ENCODE results near the gene FAM120A. TPM values are rescaled to one million over a fixed set of nuclear protein-coding genes. Genes with fewer than 3 reads are reported as not detected.

FAM120A gene
- total RNA-seq, 4 donors from 2014 or later = 44.4 to 94.7 (median 72.3) TPM

DNA sequence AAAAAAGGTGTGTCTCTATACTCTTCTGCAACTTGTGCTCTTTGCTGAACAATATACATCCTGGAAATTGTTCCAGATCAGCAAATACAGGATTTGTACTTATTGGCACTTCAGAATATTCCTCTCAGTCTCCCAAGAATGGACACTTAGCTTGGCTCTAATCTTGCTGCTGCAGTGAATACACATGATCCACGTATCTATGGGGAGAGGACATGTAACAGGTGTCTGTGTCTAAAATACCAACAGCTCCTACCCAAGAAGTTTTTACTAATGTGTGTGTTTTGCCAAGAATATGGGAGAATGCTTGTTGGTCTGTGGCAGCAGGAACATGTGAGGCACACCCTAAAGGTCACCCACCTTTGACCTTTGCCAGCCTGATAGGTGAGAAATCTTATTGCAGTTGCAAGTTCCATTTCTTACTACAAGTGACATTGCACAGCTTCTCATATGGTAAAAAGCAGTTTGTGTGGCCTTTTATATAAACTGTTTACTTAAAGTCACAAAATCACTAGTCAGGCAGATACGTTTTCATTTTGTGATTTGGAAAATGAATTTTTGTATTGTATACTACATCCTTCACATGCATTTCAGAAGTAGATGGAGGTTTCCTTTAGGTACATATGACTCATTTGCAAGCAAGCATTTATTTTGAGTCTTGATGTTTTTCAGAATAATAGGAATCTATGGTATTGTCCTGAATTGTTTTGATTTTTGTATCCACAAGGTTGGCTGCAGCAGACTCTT, 160.7 kb downstream of the FAM120A start:
- intact Hi-C loops (cut with DNase I; ENCODE audit: low total_unique reads) (no loop called here), in situ Hi-C loops (cut with MboI; ENCODE audit: low sequenced_read_pairs in 4 of 4) (no loop called here)
- H3K27ac ChIP-seq = no peak overlapping the region
- ATAC-seq = no peak
- no peaks in the 10 kb centered on the region for H3K36me3 ChIP-seq
- no peak for DNase-seq
- no peaks in the 10 kb centered on the region for H3K27me3 ChIP-seq
- TF ChIP-seq CTCF (IDR thresholded peaks at IDR 0.05 in 4 of 5, conservative IDR thresholded peaks at IDR 0.05 in 1 of 5) = no peak
- no peak for TF ChIP-seq POLR2A (IDR thresholded peaks at IDR 0.05)
- H3K4me3 ChIP-seq = no peak overlapping the region
- H3K9me3 ChIP-seq = no peaks in the 10 kb centered on the region
- peaks cover 41 to 44% of the 10 kb centered on the region in 2 donors for H3K4me1 ChIP-seq

DNA sequence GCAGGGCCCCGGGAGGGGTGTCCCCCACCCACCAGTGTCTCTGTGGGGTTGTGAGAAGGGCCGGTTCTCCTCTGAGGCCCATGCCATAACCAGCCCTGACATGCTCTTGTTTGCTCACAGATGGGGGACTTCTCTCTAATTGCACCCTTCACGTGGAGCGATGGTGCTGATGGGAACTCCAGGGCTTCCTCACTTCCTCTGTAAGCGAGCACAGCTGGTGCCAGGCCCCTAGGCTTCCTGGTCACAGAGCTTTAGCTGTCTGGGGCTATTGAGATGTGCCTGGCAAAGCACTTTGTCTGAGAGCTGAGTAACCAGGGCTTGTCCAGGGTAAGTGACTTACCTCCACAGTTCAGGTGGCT, 161.3 kb downstream of the FAM120A start:
- Histone ChIP-seq H3K36me3 (no peaks in the 10 kb centered on the region), H3K27me3 (no peaks in the 10 kb centered on the region), H3K9me3 (no peaks in the 10 kb centered on the region), H3K4me3 (no peak overlapping the region), H3K4me1 (peaks cover 45 to 47% of the 10 kb centered on the region in 2 donors), H3K27ac (no peak overlapping the region)
- in situ Hi-C loops (cut with MboI; ENCODE audit: low sequenced_read_pairs in 4 of 4) = no loop called here
- intact Hi-C loops (cut with DNase I; ENCODE audit: low total_unique reads) = no loop called here
- ATAC-seq (no peak), DNase-seq (no peak)
- TF ChIP-seq CTCF (IDR thresholded peaks at IDR 0.05 in 4 of 5, conservative IDR thresholded peaks at IDR 0.05 in 1 of 5) = no peak
- no peak for TF ChIP-seq POLR2A (IDR thresholded peaks at IDR 0.05)

DNA sequence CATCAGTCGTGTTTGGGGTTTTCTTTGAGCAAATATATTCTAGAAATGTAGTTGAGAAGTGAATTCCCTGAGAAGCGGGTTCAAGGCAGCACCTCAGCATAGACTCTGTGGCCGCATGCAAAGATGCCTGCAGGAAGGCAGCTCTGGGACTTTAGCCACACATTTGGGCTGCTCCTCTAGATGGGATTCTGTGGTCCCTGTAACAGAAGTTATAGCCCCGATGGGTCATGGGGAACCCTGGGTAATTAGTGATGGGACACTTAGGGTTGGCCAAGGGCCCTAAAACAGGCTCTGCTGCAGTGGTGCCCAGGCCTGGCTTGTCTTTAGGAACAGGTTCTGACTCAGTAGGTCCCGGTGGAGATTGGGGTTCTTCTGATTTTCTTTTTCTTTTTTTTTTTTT, 161.7 kb downstream of the FAM120A start:
- intact Hi-C loops (cut with DNase I; ENCODE audit: low total_unique reads) (no loop called here), in situ Hi-C loops (cut with MboI; ENCODE audit: low sequenced_read_pairs in 4 of 4) (no loop called here)
- H3K9me3 ChIP-seq = no peaks in the 10 kb centered on the region
- H3K36me3 ChIP-seq = no peaks in the 10 kb centered on the region
- H3K4me1 ChIP-seq = peaks cover 45 to 50% of the 10 kb centered on the region in 2 donors
- H3K27me3 ChIP-seq = no peaks in the 10 kb centered on the region
- H3K4me3 ChIP-seq = no peak overlapping the region
- no peak for TF ChIP-seq POLR2A (IDR thresholded peaks at IDR 0.05)
- ATAC-seq (no peak), DNase-seq (no peak)
- no peak overlapping the region for H3K27ac ChIP-seq

- H3K27ac ChIP-seq = no peak overlapping the region
- intact Hi-C loops (cut with DNase I; ENCODE audit: low total_unique reads) (no loop called here), in situ Hi-C loops (cut with MboI; ENCODE audit: low sequenced_read_pairs in 4 of 4) (no loop called here)
- H3K27me3 ChIP-seq = no peaks in the 10 kb centered on the region
- peaks cover 48 to 50% of the 10 kb centered on the region in 2 donors for H3K4me1 ChIP-seq
- DNase-seq (no peak), ATAC-seq (no peak)
- no peaks in the 10 kb centered on the region for H3K9me3 ChIP-seq
- no peak overlapping the region for H3K4me3 ChIP-seq
- no peaks in the 10 kb centered on the region for H3K36me3 ChIP-seq
- TF ChIP-seq POLR2A (IDR thresholded peaks at IDR 0.05) (no peak), CTCF (IDR thresholded peaks at IDR 0.05 in 4 of 5, conservative IDR thresholded peaks at IDR 0.05 in 1 of 5) (no peak)
Measured at GRCh38 chr9:93613791-93614190, 162.3 kb downstream of the FAM120A start.

GRCh38 chr9:93614830-93615468, 163.5 kb downstream of the FAM120A start:
- ATAC-seq (no peak), DNase-seq (no peak)
- H3K27me3 ChIP-seq = no peaks in the 10 kb centered on the region
- H3K36me3 ChIP-seq = no peaks in the 10 kb centered on the region
- intact Hi-C loops (cut with DNase I; ENCODE audit: low total_unique reads) (no loop called here), in situ Hi-C loops (cut with MboI; ENCODE audit: low sequenced_read_pairs in 4 of 4) (no loop called here)
- peaks cover 59 to 61% of the 10 kb centered on the region in 2 donors for H3K4me1 ChIP-seq
- H3K27ac ChIP-seq = no peak overlapping the region
- TF ChIP-seq POLR2A (IDR thresholded peaks at IDR 0.05) (no peak), CTCF (IDR thresholded peaks at IDR 0.05 in 4 of 5, conservative IDR thresholded peaks at IDR 0.05 in 1 of 5) (no peak)
- H3K4me3 ChIP-seq = no peak overlapping the region
- H3K9me3 ChIP-seq = no peaks in the 10 kb centered on the region
